HUDEP-2 (cell line): Measurements from ENCODE around the gene TRIO.

Experiments used
- DNase-seq, 76 experiments: peaks; one replicate each; lab custom pipeline; 2025; ENCODE audit not compliant: unreplicated experiment in 76 of 76; lab: John Stamatoyannopoulos, UW

Gene TRIO

GRCh38 chr5:14556015-14556414, 412.9 kb downstream of the TRIO start:
- DNase-seq: no peak

- no peak for DNase-seq
Measured at GRCh38 chr5:14557203-14557770, 414.1 kb downstream of the TRIO start.

GRCh38 chr5:14557791-14558415, 414.8 kb downstream of the TRIO start:
- DNase-seq: no peak
